KOPT-K1 (cell line): Measurements from ENCODE around the gene DTNB.
A peak's percentile ranks its signal among the peaks of the same experiment; 100 is the strongest.

ENCODE experiments used
- H3K27ac ChIP-seq: fragments of 200-600 bp; sonication (generic); 2 replicates; pipeline ENCODE4 v1.5.1; 2016; ENCODE audit warnings: antibody characterized with exemption, mild to moderate bottlenecking, low read depth, low read length; ENCODE audit not compliant: poor library complexity, severe bottlenecking
- H3K36me3 ChIP-seq: fragments of 200-600 bp; sonication (generic); 2 replicates; pipeline ENCODE4 v1.5.1; 2017; ENCODE audit warnings: antibody characterized with exemption, mild to moderate bottlenecking, low read length, moderate library complexity; ENCODE audit not compliant: insufficient read depth
- H3K9me3 ChIP-seq: fragments of 200-600 bp; sonication (generic); 2 replicates; pipeline ENCODE4 v1.5.1; 2017; ENCODE audit warnings: antibody characterized with exemption, low read length, mild to moderate bottlenecking; ENCODE audit not compliant: insufficient read depth, poor library complexity, severe bottlenecking

The DTNB gene

DNA sequence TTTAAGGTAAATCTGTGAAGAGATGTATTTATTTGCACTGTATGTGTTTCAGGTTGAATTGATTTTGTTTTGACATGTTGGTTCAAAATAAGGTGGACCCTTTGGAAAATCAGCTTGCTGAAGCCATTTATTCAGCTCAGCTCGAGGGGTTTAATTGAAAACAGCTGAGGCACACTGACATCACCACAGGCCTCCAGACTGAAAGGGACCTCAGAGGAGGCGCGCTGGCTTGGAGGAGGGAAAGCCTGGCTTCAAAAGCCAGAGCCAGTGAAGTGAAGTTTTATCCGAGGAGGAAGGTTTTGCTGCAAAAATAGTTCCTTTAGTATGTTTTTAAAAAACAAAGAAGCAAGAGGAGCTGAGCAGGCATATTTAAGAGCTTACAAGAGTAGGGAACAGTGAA, 304.7 kb downstream of the DTNB start:
- Histone ChIP-seq H3K9me3 (no peaks in the 10 kb centered on the region), H3K36me3 (no peaks in the 10 kb centered on the region), H3K27ac (no peak overlapping the region)

DNA sequence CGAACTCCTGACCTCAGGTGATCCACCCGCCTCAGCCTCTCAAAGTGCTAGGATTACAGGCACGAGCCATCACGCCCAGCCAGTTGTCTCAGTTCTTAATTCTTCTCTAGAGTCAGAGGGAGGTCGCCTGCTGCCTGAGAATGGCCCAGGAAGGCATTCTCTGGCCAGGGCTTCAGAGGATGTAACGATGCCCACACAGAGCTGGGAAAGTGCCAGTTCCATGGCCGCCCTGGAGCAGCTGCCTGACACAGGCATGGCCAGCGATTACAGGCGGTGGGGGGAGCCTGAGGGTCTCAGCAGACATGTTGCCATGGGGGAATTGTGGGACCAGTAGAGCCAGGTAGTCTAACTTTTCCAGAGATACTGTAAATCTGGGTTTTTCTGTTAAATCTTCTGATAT, 306.1 kb downstream of the DTNB start:
- Histone ChIP-seq H3K36me3 (no peaks in the 10 kb centered on the region), H3K9me3 (no peaks in the 10 kb centered on the region), H3K27ac (no peak overlapping the region)

DNA sequence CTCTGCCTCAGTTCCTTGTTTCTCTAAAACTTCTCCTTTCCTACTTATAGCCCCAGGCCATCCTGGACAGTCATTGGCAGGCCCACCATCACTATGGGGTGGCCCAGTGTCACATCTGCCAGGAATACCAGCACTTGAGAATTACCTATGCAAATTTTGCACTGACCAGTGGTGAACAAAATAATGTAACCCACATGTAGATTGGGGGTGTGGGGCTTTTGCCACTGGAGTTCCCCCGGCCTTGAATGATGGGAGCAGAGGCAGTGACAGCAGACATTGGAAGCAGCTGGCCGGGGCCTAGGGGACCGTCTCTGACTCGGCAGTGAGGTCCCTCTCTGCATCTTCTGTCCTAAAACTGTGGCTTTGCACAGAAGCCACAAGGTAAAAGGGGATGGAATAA, 306.7 kb downstream of the DTNB start:
- H3K27ac ChIP-seq = no peak overlapping the region
- no peaks in the 10 kb centered on the region for H3K36me3 ChIP-seq
- no peaks in the 10 kb centered on the region for H3K9me3 ChIP-seq

DNA sequence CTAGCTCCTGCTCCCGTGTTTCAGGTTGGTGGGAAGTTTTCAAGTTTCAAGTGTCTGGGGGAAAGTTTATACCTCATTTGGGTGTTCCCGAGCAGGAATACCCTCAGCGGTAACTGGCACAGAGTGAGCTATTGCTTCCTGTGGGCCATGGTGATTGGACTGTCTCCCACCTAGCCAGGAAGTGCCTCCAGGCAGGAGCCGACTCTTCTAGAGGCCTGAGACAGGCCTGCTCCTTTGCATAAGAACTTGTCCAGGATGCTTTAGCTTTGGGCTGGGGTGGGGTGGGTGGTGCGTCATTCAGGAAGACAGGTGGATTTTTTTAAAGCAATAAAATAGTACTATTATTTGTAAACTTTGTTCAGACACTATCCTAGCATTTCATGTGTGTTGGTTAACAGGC, 308.1 kb downstream of the DTNB start:
- Histone ChIP-seq H3K9me3 (no peaks in the 10 kb centered on the region), H3K36me3 (no peaks in the 10 kb centered on the region), H3K27ac (no peak overlapping the region)

DNA sequence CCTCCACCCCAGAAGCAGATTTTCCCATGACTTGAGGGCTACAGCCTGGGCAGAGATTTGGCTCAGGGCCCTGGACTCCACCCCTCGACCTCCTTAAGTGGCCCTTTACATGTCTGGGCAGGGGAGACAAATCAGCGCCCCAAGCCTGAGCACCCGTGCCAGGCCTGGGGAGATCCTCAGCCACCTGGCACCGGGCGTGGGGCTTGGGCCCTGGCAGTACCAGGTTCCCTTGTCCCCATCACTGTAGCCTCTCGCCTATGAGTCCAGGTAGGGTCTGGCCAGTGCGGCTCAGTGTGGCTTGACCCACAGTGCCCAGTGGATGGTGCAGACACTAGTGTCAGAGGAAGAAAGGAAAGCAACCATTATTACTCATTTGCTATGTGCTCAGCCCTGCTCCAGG, 309.6 kb downstream of the DTNB start:
- H3K36me3 ChIP-seq = no peaks in the 10 kb centered on the region
- no peak overlapping the region for H3K27ac ChIP-seq
- H3K9me3 ChIP-seq = no peaks in the 10 kb centered on the region

DNA sequence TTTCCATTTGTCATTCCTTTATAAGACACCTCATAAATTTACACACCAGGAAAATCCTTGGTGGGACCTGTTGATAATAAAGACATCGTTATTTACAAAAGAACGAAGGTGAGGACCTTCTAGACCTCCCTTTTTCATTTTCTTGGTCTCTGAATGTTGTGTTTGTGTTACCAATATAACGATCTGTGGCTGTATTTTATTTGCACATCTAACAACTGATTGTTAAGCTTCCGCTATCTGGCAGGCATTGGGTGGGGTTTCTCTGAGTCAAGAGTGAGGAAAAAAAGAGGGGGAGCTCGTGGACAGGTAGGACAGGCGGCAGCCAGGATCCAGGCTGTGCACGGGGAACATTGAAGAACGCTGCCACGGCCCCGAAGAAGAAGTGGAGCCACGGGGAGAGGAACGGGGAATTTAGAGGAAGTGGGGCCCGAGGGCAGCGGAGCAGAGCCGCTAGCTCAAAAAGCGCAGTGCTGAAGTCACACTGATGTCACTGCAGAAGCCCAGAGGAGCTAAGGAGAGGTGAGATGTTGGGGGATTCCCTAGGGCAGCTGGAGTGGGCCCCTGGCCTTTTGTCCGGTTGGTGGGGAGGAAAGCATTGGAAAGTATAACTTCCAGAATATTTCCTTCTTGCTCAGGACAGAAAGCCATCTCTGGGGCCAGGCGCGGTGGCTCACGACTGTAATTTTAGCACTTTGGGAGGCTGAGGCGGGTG, 310.8 kb downstream of the DTNB start:
- H3K27ac ChIP-seq = peak overlapping the region; percentile 48
- no peaks in the 10 kb centered on the region for H3K36me3 ChIP-seq
- no peaks in the 10 kb centered on the region for H3K9me3 ChIP-seq

DNA sequence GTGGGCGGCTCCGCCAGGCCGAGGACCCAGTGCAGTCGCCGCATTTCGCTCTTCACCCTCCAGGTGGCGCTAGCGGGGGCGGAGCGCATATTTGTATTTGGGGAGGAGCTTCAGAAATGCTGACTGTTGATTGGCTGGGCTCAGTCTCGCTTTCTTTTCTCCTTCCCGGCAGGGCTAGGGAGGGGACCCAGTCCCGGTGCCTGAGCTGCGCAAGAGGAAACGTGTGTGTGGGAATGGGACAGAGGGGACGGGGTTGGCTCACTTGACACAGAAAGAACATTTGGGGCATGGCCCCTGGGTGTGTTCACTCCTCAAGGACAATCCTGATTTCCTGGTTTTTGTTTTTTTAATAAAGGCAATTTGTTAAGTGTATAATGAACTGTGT, 311.3 kb downstream of the DTNB start:
- H3K27ac ChIP-seq = peak overlapping the region; percentile 48
- H3K9me3 ChIP-seq = no peaks in the 10 kb centered on the region
- H3K36me3 ChIP-seq = no peaks in the 10 kb centered on the region

DNA sequence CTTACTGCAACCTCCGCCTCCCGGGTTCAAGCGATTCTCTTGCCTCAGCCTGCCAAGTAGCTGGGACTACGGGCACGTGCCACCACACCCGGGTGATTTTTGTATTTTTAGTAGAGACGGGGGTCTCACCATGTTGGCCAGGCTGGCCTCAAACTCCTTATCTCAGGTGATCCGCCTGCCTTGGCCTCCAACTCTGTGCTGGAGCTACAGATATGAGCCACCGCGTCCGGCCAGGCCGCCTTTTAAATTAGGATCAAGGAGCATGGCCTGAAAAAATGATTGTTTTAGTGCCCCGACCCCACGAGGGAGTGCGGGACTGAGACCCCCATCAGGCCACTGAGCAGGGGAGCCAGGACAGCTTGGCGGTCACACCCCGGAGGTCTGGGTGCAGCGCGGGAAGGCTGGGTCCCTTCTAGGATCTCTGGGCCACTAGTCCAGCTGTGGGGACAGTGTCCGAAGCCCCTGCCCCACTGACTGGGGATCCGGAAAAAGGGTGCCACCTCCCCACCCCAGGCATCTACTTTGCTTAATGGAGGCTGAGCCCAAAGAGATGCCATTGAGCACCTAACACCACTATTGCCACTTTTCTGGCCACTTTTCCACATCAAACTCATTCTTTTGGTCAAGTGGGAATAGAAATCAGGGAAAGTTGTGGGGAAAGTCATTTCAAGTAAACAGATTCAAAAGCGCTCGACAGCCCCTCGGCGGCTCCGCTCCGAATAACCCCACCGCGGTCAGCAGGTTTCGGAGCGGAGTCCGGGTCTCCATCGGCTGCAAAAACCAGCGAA, 311.9 kb downstream of the DTNB start:
- no peak overlapping the region for H3K27ac ChIP-seq
- no peaks in the 10 kb centered on the region for H3K36me3 ChIP-seq
- no peaks in the 10 kb centered on the region for H3K9me3 ChIP-seq

DNA sequence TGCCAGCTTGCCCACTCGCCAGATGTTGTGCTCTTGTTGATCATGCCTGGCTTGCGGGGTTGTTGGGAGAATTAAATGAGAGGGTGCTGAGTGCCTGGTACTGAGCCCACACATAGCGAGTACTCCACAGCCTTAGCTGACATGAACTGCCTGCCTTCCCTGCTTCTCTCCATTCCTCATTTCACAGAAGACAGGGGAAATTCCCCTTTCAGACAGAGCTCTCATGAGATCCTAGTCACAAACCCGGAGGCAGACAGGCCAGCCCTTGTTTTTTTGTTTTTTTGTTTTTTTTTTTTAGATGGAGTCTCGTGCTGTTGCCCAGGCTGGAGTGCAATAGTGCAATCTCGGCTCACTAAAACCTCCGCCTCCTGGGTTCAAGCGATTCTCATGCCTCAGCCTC, 314.5 kb downstream of the DTNB start:
- no peaks in the 10 kb centered on the region for H3K36me3 ChIP-seq
- H3K9me3 ChIP-seq = no peaks in the 10 kb centered on the region
- H3K27ac ChIP-seq = no peak overlapping the region

DNA sequence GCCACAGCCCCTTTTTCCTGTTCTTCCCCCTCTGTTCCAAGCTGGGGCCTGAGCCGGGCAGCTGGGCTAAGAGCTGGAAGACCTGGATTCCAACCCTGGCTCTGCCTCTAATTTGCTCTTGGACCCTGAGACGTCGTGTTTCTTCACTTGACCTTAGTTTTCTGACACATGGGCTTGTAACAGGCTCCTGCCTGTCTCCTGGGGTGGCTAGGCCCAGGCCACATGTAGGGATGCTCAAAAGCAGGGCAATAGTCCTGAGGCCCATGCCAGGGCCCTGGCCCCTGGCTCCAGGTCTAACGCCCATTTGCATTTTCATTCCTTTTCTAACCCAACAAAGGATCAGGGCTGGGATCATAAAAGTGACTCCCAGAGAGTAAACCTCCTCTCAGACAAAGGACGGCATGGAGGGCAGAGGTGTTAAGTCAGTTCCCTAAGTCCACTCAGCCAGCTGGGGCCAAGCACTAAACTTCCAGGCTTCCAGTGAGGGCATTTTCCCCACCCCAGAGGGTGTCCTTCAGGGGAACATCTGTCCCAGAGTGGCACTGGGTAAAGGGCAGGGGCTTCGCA, 315.0 kb downstream of the DTNB start:
- H3K27ac ChIP-seq = no peak overlapping the region
- no peaks in the 10 kb centered on the region for H3K36me3 ChIP-seq
- no peaks in the 10 kb centered on the region for H3K9me3 ChIP-seq

DNA sequence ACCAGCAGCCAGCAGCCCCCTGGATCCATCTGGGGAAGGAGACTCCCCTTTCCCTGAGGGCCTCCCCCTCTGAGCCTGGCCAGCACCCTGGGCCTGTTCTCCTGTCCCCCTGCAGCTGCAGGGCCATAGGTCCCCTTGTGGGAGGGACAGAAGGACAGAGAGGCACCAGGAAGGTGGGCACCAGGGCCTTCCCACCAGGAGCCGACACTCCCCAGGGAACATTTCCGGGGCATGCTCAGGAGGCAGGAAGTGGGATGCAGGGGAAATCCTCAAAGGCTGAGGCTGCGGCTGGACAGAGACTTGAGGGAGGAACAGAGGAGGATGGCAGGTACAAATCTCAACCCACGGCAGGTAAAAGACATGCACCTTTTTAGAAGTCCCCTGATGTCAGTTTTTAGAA, 317.3 kb downstream of the DTNB start:
- Histone ChIP-seq H3K27ac (no peak overlapping the region), H3K36me3 (no peaks in the 10 kb centered on the region), H3K9me3 (no peaks in the 10 kb centered on the region)

DNA sequence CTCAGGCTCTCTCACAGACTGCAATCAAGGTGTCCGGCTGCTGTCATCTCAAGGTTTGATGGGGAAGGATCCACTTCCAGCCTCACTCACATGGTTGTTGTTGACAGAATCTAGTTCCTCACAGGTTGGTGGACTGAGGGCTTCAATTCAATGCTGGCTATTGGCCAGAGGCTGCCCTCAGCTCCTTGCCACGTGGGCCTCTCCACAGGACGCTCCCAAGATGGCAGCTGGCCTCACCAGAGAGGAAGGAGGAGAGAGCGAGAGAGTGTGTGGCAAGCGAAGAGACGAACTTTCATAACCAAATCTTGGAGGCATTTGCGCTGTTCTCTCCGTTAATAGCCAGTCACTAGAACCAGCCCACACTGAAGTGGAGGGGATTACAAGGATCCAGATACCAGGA, 318.1 kb downstream of the DTNB start:
- no peaks in the 10 kb centered on the region for H3K9me3 ChIP-seq
- no peaks in the 10 kb centered on the region for H3K36me3 ChIP-seq

DNA sequence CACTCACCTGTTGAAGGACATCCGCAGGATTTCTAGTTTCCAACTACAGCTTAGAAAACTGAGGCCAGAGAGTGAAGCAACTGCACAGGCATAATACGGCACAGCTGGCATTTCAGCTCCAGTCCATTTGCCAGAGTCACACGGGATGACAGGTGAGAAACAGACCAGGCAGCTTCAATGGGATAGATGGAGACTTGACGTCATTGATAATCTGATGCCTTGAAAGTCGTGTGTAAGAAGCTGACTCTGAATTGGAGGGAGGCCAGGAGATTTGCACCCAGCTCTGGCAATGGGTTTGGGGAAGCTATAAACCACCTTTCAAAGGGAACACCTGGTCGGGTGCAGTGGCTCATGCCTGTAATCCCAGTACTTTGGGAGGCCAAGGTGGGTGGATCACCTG, 319.3 kb downstream of the DTNB start:
- Histone ChIP-seq H3K27ac (no peak overlapping the region), H3K9me3 (no peaks in the 10 kb centered on the region), H3K36me3 (no peaks in the 10 kb centered on the region)

More for the DNA sequence above, 318.1 kb downstream of the DTNB start:
- no peak overlapping the region for H3K27ac ChIP-seq

DNA sequence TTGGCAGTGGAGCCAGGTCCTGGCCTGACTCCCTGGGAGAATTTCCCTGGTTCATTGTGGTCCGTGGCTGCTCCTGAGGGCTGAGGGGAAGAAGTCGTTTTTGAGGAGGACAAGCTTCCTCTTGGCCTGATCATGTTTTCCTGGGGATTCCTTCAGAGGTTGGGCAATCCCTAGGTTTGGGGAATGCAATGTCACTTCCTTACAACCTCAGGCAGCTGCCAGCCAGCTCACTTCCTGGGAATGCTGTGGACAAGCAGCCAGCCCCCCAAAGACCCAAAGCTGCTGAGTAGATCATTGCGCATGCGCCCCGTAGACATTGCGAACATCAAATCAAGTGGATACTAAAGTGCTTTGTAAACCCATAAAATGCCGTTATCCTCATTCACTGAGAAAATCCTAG, 324.0 kb downstream of the DTNB start:
- Histone ChIP-seq H3K36me3 (no peaks in the 10 kb centered on the region), H3K27ac (no peak overlapping the region), H3K9me3 (no peaks in the 10 kb centered on the region)

DNA sequence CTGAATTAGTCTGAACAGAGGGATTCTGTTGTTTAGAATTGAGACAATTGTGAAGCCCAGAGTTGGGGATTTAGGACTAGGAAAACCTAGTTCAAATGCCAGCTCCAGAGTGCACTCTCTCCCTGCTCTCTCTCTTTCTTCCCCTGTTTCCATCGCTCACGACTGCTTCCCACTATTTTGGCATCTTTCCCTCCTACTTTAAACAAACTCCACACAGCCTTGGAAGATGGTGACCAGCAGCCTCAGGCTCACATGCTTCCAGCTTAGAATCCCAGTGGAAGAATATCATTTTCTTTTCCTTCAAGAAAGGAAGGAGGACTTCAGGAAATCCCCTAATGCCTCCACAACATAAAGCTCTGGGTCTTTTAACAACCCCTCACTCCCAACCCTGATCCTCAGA, 325.5 kb downstream of the DTNB start:
- no peaks in the 10 kb centered on the region for H3K36me3 ChIP-seq
- no peaks in the 10 kb centered on the region for H3K9me3 ChIP-seq
- no peak overlapping the region for H3K27ac ChIP-seq
